Ramos (cell line): ENCODE data around the gene GAP43.

Experiments
- in situ Hi-C: fragments of 300-500 bp; cut with MboI; formaldehyde crosslinking; loops from one replicate; pipeline ENCODE4 v1.14.3; 2022; ENCODE audit warnings: low sequenced_read_pairs; ENCODE audit not compliant: unreplicated experiment

The GAP43 gene, protein sequence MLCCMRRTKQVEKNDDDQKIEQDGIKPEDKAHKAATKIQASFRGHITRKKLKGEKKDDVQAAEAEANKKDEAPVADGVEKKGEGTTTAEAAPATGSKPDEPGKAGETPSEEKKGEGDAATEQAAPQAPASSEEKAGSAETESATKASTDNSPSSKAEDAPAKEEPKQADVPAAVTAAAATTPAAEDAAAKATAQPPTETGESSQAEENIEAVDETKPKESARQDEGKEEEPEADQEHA

DNA sequence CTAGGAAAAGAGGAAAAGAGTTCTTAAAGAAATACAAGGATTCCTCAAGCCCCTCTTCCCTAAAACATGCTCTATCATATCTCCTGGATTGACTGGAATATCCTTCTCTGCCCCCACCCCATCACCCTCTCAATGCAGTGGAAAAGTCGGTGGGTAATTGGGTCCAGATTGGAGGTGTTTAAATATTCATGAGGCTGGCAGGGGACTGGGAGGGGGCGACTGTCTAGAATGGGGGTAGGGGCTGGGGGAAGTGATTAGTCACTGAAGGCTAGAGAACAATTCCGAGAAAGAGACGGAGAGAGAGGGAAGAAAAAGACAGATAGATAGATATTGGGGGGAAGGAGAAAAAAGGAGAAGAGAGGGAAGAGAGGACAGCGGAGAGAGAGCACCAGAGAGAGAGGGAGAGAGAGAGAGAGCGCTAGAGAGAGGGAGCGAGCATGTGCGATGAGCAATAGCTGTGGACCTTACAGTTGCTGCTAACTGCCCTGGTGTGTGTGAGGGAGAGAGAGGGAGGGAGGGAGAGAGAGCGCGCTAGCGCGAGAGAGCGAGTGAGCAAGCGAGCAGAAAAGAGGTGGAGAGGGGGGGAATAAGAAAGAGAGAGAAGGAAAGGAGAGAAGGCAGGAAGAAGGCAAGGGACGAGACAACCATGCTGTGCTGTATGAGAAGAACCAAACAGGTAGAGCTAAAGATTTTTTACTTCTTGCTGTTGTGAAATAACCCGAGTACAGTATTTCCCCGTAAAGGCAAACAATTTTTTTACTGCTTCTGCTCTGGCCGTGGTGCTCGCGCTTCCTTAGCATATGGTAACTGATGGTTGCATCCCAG is at the start of gene GAP43:
TSS of gene GAP43 (plus strand) at position 467 of the 825 bp plus-strand sequence. CDS start at position 647, 180 bp downstream.
- in situ Hi-C loops: no loop called here

DNA sequence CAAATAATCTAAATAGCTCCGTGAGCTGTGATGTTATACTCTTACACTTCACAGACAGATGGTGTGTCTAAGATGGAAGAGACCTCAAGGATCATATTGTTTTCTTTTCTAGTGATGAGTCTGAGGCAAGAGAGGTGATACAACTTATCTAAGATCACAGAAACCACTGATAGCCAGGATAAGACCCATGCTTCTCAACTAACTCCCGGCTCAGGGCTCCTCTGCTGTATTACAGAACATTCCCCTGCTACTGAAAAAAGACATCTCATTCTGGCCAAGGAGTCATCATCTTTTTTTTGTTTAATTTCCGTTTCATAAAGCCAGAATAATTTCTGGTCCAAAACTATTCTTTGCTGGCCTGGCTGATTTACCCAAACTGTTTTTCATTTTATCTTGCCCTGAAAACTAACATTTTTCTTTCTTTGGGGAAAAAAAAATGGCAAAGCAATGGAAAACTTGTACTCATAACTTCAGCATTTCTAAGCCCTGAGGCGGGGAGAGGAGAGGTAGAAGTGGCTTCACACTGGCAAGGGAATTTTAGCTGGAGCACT is 46.9 kb upstream of the GAP43 start:
- in situ Hi-C loops: no loop called here

DNA sequence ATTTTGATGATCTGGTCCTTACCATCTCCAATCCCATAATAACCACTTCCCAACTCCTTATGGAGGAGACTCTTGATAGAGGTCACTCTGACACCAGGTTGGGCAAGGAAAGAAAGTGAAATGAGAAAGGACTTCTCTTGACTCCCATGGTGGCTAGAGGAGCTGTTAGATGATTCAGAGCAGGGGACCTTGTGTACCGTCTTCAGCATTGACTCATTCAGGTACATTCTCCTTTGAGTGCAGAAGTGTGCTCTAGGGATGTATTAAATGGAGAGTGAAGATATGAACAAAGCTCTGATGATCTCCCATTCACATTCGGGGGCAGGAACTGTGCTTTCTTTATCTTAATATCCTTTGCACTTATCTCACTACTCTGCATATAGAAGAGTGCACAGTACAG is 46.3 kb upstream of the GAP43 start:
- in situ Hi-C loops: no loop called here

DNA sequence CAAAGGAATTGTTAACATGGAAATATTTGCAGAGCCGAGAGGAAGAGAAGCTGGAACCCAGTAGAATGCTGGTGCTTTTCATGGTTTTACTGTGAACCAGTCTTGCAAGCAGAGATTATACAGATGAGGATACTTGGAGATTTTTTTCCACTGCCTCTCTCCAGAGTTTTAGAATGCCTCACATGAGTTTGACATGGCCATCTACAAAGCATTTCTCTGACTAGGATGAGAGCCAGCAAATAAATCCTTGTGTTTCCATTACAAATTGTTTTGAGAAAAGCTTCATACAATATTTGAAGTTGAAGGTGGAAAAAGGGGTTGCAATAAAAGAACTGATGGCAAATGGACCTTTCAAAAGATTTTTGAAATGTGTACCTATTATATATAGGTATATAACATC is 45.0 kb upstream of the GAP43 start:
- in situ Hi-C loops: no loop called here

DNA sequence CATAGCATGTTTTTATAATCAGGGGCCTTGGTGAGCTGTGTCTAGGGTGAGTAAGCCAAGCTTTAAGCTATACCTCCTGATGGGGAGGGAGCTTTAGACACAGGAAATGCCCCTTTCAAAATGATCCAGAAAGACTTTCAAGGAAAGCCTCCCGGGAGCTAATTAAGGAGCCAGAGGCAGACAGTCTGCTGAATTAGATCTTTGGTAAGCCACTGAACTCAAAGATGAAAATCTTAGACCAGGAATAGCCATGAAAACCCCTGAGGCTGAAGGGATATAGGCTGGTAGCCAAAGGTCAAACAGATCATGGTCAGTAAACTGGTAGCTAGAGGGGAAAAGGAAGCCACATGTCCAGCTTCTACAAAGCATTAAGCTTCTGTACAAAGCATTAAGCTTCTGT is 42.7 kb upstream of the GAP43 start:
- in situ Hi-C loops: no loop called here

DNA sequence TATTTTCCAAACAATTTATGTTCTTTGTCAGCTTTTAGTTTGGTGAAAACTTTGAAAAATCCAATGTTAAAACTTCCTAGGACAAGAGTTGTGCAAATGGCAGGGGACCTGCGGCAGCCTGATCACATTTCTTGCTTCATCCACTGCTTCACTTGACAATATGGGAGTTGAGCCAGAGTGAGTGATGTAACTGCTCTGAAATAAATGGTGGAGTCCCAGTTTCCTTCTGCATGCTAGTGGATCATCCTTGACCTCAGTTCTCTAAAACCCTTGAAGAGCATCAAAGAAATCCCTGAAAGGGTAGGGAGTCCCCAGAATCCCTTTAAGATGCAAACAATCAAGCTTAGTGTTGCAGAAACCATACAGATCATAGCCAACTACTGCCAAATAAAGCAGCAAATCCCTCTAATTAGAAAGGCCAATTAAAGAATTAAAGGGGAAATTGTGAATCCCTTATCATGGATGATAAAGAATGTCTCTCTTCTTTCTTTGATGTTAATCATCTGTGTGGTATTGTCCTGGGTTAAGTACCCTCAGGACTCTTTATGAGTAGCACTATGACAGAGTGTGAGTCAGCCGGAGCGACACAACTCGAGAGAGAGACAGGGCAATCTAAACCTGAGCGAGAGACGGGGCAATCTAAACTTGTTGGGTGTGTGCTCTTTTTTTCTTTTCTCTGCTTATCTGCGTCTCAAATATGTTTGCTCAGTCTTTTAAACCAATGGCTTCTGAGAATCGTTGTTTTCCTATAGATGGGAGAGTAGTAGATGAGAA is 41.8 kb upstream of the GAP43 start:
- in situ Hi-C loops: no loop called here

DNA sequence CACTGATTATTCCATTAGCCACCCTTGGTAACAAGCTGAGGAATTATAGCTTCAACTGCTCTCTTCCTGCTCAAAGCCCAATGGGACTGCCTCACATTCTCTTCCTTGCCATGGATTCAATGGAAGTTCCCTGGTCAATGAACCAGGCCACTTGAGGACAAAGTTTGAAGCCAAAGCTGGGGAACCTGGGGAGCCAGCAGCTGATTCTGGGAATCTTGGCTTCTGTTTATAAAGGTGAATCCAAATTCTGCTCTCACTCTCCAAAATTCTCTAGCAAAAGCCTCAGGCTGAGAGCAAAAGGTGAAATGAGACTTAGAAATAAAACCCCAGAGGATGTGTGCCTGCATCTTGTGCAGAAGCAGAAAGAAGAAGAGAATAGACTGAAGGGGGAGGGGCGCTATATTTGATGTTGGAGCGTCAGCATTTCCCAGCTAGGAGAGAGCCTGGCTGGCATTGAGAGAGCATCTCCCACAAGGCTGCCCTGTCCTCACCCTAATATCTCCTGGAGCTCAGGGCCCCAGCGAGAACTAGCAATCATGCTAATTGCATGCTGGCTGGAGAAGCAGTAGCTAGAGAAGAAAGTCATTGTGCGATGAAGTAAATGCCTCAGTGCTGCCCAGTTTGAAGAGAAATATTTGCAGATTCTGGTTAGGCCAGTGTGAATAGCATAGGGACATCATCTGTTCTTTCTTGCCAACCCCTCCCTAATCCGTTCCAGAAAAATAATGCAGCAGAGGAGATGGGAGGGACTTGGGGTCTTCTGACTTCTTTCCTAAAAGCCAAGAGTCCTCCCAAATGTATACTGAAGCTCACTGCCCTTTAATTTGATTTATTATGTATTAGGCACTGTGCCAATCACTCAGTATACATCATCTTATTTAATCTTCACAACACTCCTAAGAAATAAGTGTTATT is 34.9 kb upstream of the GAP43 start:
- in situ Hi-C loops: no loop called here

DNA sequence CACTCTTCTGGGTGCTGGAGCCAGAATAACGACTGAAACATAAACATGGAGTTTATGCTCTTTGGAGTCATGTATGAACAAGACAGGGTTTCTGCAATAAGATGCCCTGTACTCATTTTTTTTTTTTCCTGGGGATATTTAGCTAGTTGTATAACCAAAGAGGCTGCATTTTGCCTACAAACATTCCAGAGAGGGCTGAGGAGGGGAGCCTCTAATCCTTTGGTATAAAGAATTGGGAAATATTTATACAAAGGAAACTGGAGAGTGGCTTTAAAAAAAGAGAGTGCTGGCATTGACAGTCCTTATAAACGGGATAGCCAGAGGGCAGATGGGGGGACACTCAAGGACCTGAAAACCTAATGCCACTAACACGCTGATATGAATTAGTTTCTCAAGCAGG is 32.4 kb upstream of the GAP43 start:
- in situ Hi-C loops: no loop called here

DNA sequence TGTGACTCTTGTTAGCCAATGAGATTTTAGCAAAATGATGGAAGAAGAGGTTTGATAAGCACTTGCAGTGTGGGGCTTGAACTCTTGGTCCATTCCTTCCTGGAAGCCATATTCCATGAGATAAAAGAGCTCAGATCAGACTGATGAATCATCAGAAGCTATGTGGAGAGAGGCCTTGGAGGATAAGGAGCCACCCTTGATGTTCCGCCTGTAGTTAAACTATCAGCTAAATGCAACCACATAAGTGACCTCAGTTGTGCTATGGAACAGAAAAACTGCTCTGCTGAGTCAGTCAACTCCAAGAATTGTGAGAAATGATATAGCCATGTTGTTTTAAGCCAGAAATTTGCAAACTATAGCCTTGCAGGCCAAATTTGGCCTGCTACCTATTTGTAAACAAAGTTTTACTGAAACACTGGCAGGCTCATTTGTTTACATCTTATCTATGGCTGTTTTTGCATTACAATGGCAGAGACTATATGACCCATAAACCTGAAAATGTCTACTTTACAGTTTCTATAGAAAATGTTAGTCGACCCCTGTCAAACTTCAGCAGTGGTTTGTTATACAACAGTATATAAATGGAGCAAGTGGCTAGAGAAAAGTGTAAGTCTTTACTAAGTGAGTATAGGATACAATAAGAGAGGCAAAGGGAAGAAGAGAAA is 27.6 kb upstream of the GAP43 start:
- in situ Hi-C loops: no loop called here

DNA sequence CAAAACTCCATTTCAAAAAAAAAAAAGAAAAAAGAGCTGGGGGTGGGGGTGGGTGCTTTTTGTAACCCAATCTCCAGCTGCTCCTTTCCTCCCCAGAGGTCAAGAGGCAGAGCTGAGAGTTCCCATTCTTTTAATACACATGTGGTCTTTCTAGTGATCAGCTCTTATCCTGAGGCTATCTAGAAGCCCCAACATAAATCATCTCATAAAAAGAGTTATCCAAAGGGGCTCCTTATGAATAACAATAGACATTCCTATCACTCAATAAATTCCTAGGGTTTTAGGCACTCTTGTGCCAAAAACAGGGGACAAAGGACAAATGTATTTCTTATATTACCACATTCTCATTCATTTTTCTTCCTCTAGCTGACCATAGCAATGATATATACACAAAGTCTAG is 25.1 kb upstream of the GAP43 start:
- in situ Hi-C loops: no loop called here

DNA sequence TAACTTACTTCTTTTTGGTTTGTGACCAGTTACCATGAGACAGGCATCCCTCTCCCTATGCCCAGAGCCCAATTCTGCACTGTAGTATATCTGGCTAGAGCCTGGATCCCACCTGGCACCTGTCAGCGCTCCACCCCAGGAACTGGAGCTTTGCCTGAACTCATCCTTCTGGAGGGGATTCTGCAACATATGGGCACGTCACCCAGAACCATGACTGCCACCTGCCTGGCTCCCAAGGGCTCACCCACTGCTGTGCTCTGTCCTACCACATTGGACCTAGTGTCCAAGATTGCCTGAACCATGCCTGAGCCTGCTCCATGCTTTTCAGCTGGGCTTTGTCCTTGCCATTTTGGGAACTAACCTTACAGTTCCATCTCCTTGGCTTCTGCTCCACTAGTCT is 21.1 kb upstream of the GAP43 start:
- in situ Hi-C loops: no loop called here

DNA sequence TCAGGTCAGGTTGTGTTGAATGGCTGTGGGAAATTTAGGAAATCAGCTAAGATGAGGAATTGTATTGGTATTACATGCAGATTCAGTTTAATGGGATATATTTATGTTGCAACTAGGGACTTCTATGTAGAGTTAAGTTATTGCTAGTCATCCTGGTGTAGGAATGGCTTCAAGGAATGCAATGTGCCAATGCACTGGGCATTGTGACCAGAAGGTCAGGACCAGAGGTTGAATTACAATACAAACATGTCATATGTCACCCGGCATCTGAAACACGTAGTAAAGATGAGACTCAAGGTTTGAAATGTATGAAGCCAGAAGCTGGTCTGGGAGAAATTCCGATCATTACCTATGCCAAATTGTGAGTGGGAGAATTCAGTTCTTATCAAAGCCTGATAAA is 11.7 kb upstream of the GAP43 start:
- in situ Hi-C loops: no loop called here

DNA sequence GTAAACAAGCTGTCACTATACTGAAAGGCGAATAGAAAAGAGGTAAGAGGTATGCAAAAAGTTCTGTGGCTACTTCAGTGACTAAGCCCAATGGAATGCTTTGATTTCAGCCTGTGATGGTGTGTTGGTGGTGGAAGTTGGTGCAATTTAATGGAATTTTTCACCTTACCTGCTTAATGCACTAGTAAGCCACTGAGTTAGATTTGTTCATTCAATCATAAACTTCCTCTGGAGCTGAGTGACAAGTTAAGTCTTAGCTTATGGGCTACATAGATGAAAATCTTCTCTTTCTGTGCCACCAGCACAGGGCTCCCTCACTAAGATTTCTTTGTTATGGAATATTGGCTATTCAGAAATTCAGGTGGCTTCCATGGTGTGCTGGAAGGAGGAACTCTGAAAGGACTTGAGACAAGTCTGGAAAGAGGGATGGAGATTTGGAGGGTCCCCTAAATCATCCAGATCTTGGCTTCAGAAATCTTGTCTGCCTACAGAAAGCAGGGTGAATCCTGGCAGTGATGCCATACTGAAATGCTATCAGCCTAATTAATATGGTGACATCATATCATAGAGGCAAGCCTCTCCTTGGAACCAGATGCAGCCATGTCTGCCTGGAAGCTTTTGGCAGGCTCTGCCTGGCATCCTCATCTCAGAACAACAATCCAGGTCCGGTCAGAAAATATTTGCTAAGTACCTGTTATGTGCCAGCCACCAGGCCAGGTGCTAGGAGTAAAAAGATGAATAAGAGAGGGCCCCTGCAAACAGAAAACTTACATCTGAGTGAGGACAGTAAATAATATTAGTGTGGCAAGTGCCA is 8.1 kb upstream of the GAP43 start:
- in situ Hi-C loops: no loop called here

DNA sequence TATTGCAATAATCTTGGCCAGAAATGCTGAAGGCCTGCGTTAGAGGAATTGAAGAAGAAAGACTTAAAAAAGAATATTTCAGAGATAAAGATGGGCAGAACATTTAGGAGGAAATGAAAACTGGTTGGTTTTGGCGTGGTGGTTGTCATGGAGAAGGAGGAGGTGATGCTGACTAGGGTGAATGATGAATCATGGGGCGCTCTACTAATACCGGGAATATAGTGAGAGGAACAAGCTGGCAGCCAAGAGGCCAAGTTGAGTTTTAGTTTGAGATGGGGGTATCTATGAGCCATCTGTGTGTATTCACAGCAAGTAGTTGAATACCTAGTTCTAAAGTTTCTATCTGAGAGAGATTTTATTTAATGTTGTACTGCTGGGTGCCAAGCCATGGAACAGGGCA is 6.8 kb upstream of the GAP43 start:
- in situ Hi-C loops: no loop called here

DNA sequence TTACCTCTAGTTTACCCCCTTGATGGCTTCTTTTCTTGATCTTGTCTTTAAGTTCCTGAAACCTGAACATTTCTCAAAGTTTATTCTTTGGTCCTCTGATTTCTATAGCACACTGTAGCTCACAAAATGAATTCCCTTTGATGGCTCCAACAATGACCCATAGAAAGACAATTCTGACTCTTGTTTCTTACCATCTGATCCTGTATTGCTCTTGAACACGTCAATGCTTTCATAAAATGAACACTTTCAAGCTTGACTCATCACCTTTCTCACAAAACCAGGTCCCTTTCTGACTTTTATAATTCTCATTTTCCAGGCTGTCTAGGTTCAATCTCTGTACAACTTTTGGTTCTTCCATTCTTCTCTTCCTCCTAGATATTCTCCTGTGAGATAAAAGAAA is 5.7 kb upstream of the GAP43 start:
- in situ Hi-C loops: no loop called here

DNA sequence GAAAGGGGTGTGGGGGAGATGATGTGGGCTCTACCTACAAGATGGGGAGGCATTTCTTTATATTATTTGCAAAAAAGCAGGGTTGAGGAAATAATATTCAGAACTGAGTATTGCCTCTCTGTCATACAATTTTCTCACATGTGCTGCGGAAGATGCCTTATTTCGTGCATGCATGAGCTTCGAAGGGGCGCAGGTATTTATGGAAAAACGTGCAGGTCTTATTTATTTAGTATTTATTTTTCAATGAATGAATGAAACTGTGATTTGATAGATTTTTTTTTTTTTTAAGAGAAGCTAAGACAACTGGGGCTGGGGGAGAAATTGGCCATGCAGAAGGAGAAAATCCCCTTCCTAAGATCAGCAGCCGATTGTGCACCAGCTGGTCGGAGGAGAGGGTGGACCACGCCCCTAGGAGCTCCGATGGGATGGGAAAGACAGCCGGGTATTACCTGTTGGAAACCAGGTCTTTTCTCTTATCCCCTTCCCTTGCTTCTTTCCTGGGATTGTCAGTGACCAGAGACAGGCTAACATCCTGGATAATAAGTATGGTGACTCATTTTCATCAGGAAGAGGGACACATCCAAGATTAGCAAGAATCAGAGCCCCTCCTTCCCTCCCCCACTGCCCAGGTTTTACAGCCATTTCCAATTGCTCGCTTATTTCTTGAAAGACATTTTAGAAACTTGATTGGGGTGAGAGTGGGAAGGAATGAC is 875 bp downstream of the GAP43 start:
- in situ Hi-C loops: no loop called here

DNA sequence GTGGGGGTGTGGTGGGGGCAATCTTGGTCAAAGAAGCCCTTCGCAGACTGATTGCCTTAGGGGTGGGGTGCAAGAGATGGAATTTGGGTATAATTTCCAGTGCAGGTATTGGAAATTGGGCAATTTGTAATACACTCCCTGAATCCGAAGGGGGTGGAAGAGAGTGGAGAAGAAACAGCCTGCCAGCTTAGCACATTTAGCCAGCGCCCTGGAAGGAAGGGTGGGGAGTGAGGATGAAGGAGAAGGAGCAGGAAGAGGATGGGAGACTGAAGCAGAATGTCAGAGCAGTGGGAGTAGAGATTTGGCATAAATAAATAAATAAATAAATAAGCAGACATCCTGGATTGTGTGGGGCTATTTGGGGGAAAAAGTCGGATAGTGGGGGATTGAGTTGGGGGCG is 1.6 kb downstream of the GAP43 start:
- in situ Hi-C loops: no loop called here

DNA sequence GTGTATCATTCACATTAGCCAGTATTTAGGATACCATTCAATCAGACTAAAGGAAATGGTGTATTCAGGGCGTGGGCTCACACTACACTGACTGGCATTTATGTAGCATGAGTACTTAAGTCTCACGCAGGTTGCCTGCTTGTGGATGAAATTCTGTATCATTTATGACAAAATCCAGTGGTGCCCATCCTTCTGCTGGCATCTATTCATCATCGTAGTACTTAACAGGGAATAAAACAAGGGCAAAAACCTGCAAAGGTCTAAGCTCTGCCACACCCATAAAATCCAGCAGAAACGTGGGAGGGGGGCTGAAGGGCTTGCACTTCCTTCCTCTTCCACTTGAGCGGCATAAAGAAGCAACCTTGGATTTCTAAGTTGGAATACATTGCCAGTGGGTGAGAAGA is 2.7 kb downstream of the GAP43 start:
- in situ Hi-C loops: no loop called here
